GM12874 (cell line): ENCODE results near the gene PLTP.

Experiments used
- CTCF ChIP-seq: IDR thresholded peaks from 2 replicates; pipeline ENCODE4 v1.5.1; 2011; ENCODE audit warnings: low read depth, mild to moderate bottlenecking, control low read depth, low read length, moderate library complexity; ENCODE audit not compliant: insufficient read depth

The PLTP gene

GRCh38 chr20:45902199-45902701, 9.7 kb downstream of the PLTP start:
- TF ChIP-seq CTCF: no peak

- no peak for TF ChIP-seq CTCF
Measured at GRCh38 chr20:45899046-45899835, 12.7 kb downstream of the PLTP start.

GRCh38 chr20:45898285-45898684, 13.7 kb downstream of the PLTP start:
- no peak for TF ChIP-seq CTCF

- no peak for TF ChIP-seq CTCF
Measured at GRCh38 chr20:45897692-45898091, 14.3 kb downstream of the PLTP start.

- TF ChIP-seq CTCF: no peak
Measured at GRCh38 chr20:45897289-45897688, 14.7 kb downstream of the PLTP start.

GRCh38 chr20:45896641-45897161, 15.3 kb downstream of the PLTP start:
- TF ChIP-seq CTCF: no peak

- no peak for TF ChIP-seq CTCF
Measured at GRCh38 chr20:45894797-45895196, 17.2 kb downstream of the PLTP start.
